GM18502 (cell line): ENCODE data around the gene SLC35B1.
"Not testable (repeated sequence)": the region's sequence is repeated elsewhere in the genome, so short reads cannot be mapped to it uniquely, and the experiment has no call there.

Experiments used
- ATAC-seq: cut with Tn5 transposase; IDR thresholded peaks from one replicate; pipeline ENCODE4 v1.9.1; 2021; ENCODE audit warnings: mild to moderate bottlenecking; ENCODE audit not compliant: unreplicated experiment, poor library complexity

The SLC35B1 gene

GRCh38 chr17:49734515-49735490, 27.0 kb upstream of the SLC35B1 start:
- no peak for ATAC-seq

- no peak for ATAC-seq
Measured at GRCh38 chr17:49731435-49731831, 23.7 kb upstream of the SLC35B1 start.

- ATAC-seq, result no peak
Measured at GRCh38 chr17:49730785-49731434, 23.1 kb upstream of the SLC35B1 start.

- no peak for ATAC-seq
Measured at GRCh38 chr17:49730078-49730784, 22.5 kb upstream of the SLC35B1 start.

GRCh38 chr17:49729069-49729468, 21.3 kb upstream of the SLC35B1 start:
- no peak for ATAC-seq

- ATAC-seq, result no peak
Measured at GRCh38 chr17:49728425-49728824, 20.7 kb upstream of the SLC35B1 start.

GRCh38 chr17:49727380-49727779, 19.6 kb upstream of the SLC35B1 start:
- no peak for ATAC-seq

GRCh38 chr17:49725452-49726130, 17.8 kb upstream of the SLC35B1 start:
- no peak for ATAC-seq

- ATAC-seq, result not testable (repeated sequence)
Measured at GRCh38 chr17:49724552-49724951, 16.8 kb upstream of the SLC35B1 start.

- ATAC-seq, result no peak
Measured at GRCh38 chr17:49723423-49723822, 15.7 kb upstream of the SLC35B1 start.

- no peak for ATAC-seq
Measured at GRCh38 chr17:49722066-49722465, 14.3 kb upstream of the SLC35B1 start.

- ATAC-seq, result no peak
Measured at GRCh38 chr17:49717371-49717861, 9.7 kb upstream of the SLC35B1 start.

GRCh38 chr17:49716668-49717364, 9.1 kb upstream of the SLC35B1 start:
- ATAC-seq, result no peak

- no peak for ATAC-seq
Measured at GRCh38 chr17:49715717-49716279, 8.0 kb upstream of the SLC35B1 start.

GRCh38 chr17:49715216-49715615, 7.5 kb upstream of the SLC35B1 start:
- no peak for ATAC-seq

GRCh38 chr17:49708515-49709183, 885 bp upstream of the SLC35B1 start:
- ATAC-seq, result no peak

GRCh38 chr17:49707246-49707607, 537 bp downstream of the SLC35B1 start:
- ATAC-seq, result no peak

GRCh38 chr17:49705254-49705653, 2.5 kb downstream of the SLC35B1 start:
- no peak for ATAC-seq
